Stimulated activated effector memory CD8-positive, alpha-beta T cell treated with anti-CD3 and anti-CD28 coated beads, Interleukin-12 subunit alpha, Interleukin-12 subunit beta, amount 100 ng/mL, for 72 hours (primary cell): ENCODE measurements around the gene ZNF787.
"Not testable (repeated sequence)": the region's sequence is repeated elsewhere in the genome, so short reads cannot be mapped to it uniquely, and the experiment has no call there.

Source experiments
- ATAC-seq: fragments of 150-1000 bp; cut with Tn5 transposase; 2 replicates; pipeline ENCODE4 v1.10.0; 2021
- DNase-seq, 2 donors: peaks; one replicate each; pipeline ENCODE4 v3.0.0; 2021 to 2022; ENCODE audit warnings: low spot score in 2 of 2
- H3K27ac Mint-ChIP-seq: one replicate; pipeline ENCODE4 v1.8.0; 2022; ENCODE audit warnings: mild to moderate bottlenecking, mixed read lengths
- H3K36me3 Mint-ChIP-seq: one replicate; pipeline ENCODE4 v1.8.0; 2022; ENCODE audit warnings: mild to moderate bottlenecking, mixed read lengths
- H3K4me1 Mint-ChIP-seq: one replicate; pipeline ENCODE4 v1.8.0; 2022; ENCODE audit warnings: mixed read lengths
- H3K4me3 Mint-ChIP-seq: one replicate; pipeline ENCODE4 v1.8.0; 2022; ENCODE audit warnings: mild to moderate bottlenecking, mixed read lengths
- H3K9me3 Mint-ChIP-seq: one replicate; pipeline ENCODE4 v1.8.0; 2022; ENCODE audit warnings: mixed read lengths

The ZNF787 gene

GRCh38 chr19:56107626-56108351, 13.3 kb downstream of the ZNF787 start:
- H3K4me1 Mint-ChIP-seq: peaks cover 51% of the 10 kb centered on the region

GRCh38 chr19:56106993-56107392, 14.1 kb downstream of the ZNF787 start:
- H3K9me3 Mint-ChIP-seq: no peaks in the 10 kb centered on the region
- peaks cover 16% of the 10 kb centered on the region for H3K36me3 Mint-ChIP-seq
- H3K4me3 Mint-ChIP-seq: no peak overlapping the region
- peaks cover 43% of the 10 kb centered on the region for H3K4me1 Mint-ChIP-seq
- ATAC-seq: no peak
- DNase-seq: no peak
- H3K27ac Mint-ChIP-seq: peak overlapping the region; percentile 69

More at GRCh38 chr19:56107626-56108351, 13.3 kb downstream of the ZNF787 start:
- Mint-ChIP-seq H3K27ac (peak overlapping the region; percentile 79), H3K4me3 (no peak overlapping the region), H3K36me3 (peaks cover 12% of the 10 kb centered on the region), H3K9me3 (no peaks in the 10 kb centered on the region)
- DNase-seq (no peak), ATAC-seq (no peak)

- Mint-ChIP-seq H3K4me3 (no peak overlapping the region), H3K36me3 (peaks cover 22% of the 10 kb centered on the region), H3K9me3 (no peaks in the 10 kb centered on the region), H3K4me1 (peaks cover 38% of the 10 kb centered on the region), H3K27ac (peak overlapping the region; percentile 52)
- ATAC-seq (no peak), DNase-seq (no peak)
Measured at GRCh38 chr19:56106397-56106849, 14.7 kb downstream of the ZNF787 start.

- H3K4me3 Mint-ChIP-seq, DNase-seq, H3K9me3 Mint-ChIP-seq, ATAC-seq: not testable (repeated sequence)
- Mint-ChIP-seq H3K27ac (peak overlapping the region; percentile 52), H3K4me1 (peaks cover 37% of the 10 kb centered on the region), H3K36me3 (peaks cover 27% of the 10 kb centered on the region)
Measured at GRCh38 chr19:56105831-56106396, 15.2 kb downstream of the ZNF787 start.

- ATAC-seq (peak; percentile 50), DNase-seq (no peak)
- H3K36me3 Mint-ChIP-seq: peaks cover 28% of the 10 kb centered on the region
- H3K27ac Mint-ChIP-seq: no peak overlapping the region
- H3K4me1 Mint-ChIP-seq: peaks cover 37% of the 10 kb centered on the region
- H3K4me3 Mint-ChIP-seq: no peak overlapping the region
- no peaks in the 10 kb centered on the region for H3K9me3 Mint-ChIP-seq
Measured at GRCh38 chr19:56105090-56105701, 15.9 kb downstream of the ZNF787 start.

GRCh38 chr19:56104423-56104822, 16.7 kb downstream of the ZNF787 start:
- Mint-ChIP-seq H3K36me3 (peaks cover 33% of the 10 kb centered on the region), H3K27ac (no peak overlapping the region), H3K4me1 (peaks cover 37% of the 10 kb centered on the region), H3K4me3 (no peak overlapping the region), H3K9me3 (no peaks in the 10 kb centered on the region)
- no peak for ATAC-seq
- no peak for DNase-seq

GRCh38 chr19:56103027-56103614, 18.0 kb downstream of the ZNF787 start:
- Mint-ChIP-seq H3K4me3 (no peak overlapping the region), H3K4me1 (peaks cover 30% of the 10 kb centered on the region), H3K36me3 (peaks cover 32% of the 10 kb centered on the region), H3K27ac (no peak overlapping the region), H3K9me3 (no peaks in the 10 kb centered on the region)
- DNase-seq (no peak), ATAC-seq (no peak)

GRCh38 chr19:56101746-56102535, 19.2 kb downstream of the ZNF787 start:
- DNase-seq (no peak), ATAC-seq (no peak)
- peak overlapping the region; percentile 70 for H3K27ac Mint-ChIP-seq
- H3K36me3 Mint-ChIP-seq: peaks cover 30% of the 10 kb centered on the region
- H3K4me3 Mint-ChIP-seq: no peak overlapping the region
- H3K4me1 Mint-ChIP-seq: peaks cover 23% of the 10 kb centered on the region
- no peaks in the 10 kb centered on the region for H3K9me3 Mint-ChIP-seq

GRCh38 chr19:56101095-56101494, 20.0 kb downstream of the ZNF787 start:
- Mint-ChIP-seq H3K9me3 (no peaks in the 10 kb centered on the region), H3K27ac (peak overlapping the region; percentile 70), H3K4me3 (no peak overlapping the region), H3K4me1 (peaks cover 15% of the 10 kb centered on the region), H3K36me3 (peaks cover 34% of the 10 kb centered on the region)
- DNase-seq: no peak
- ATAC-seq: no peak

- Mint-ChIP-seq H3K4me3 (no peak overlapping the region), H3K27ac (no peak overlapping the region), H3K9me3 (no peaks in the 10 kb centered on the region), H3K4me1 (peaks cover 5% of the 10 kb centered on the region), H3K36me3 (peaks cover 40% of the 10 kb centered on the region)
- ATAC-seq (no peak), DNase-seq (no peak)
Measured at GRCh38 chr19:56099638-56100539, 21.2 kb downstream of the ZNF787 start.

GRCh38 chr19:56098731-56099568, 22.1 kb downstream of the ZNF787 start:
- no peak for DNase-seq
- Mint-ChIP-seq H3K36me3 (peaks cover 50% of the 10 kb centered on the region), H3K27ac (no peak overlapping the region)

GRCh38 chr19:56098237-56098636, 22.9 kb downstream of the ZNF787 start:
- H3K4me1 Mint-ChIP-seq, DNase-seq, ATAC-seq, H3K4me3 Mint-ChIP-seq, H3K9me3 Mint-ChIP-seq, H3K27ac Mint-ChIP-seq: not testable (repeated sequence)
- peaks cover 52% of the 10 kb centered on the region for H3K36me3 Mint-ChIP-seq

More at GRCh38 chr19:56098731-56099568, 22.1 kb downstream of the ZNF787 start:
- Mint-ChIP-seq H3K9me3 (no peaks in the 10 kb centered on the region), H3K4me3 (no peak overlapping the region), H3K4me1 (no peaks in the 10 kb centered on the region)
- no peak for ATAC-seq

- Mint-ChIP-seq H3K27ac (no peak overlapping the region), H3K4me3 (no peak overlapping the region), H3K36me3 (peaks cover 53% of the 10 kb centered on the region), H3K4me1 (peaks cover 10% of the 10 kb centered on the region), H3K9me3 (no peaks in the 10 kb centered on the region)
- ATAC-seq (no peak), DNase-seq (no peak)
Measured at GRCh38 chr19:56097776-56098175, 23.3 kb downstream of the ZNF787 start.
